IMR-90 (cell line): Measurements from ENCODE around the gene ITPRIP. TPM values are rescaled to one million over a fixed set of nuclear protein-coding genes. Genes with fewer than 3 reads are reported as not detected.

Source experiments
- ATAC-seq: fragments of 200-7000 bp; cut with Tn5 transposase; 2 replicates; pipeline ENCODE4 v1.9.1; 2020; ENCODE audit warnings: low read depth, mild to moderate bottlenecking, moderate library complexity
- BruUV-seq: library from RNA; stranded (reverse); fragments of 400-500 nt; replicated peaks from 2 replicates; lab custom pipeline; 2021; lab: Mats Ljungman, UMichigan
- CTCF ChIA-PET: fragments of 300-600 bp; formaldehyde crosslinking; extraction: SDS; loops from one replicate; lab custom pipeline; 2021; ENCODE audit warnings: antibody characterized with exemption; lab: Yijun Ruan, JAX
- POLR2A ChIA-PET: fragments of 300-600 bp; sonication (Branson Sonifier 250); formaldehyde crosslinking; loops from one replicate; lab custom pipeline; 2022; ENCODE audit warnings: antibody characterized with exemption; ENCODE audit not compliant: unreplicated experiment; lab: Charles Lee
- DNase-seq: peaks from one replicate; pipeline ENCODE4 v3.0.0; 2013
- H2AFZ ChIP-seq: replicated peaks from 2 replicates; pipeline ENCODE3; 2013; ENCODE audit warnings: low read length, mild to moderate bottlenecking; ENCODE audit not compliant: poor library complexity
- H2AK5ac ChIP-seq: 2 replicates; pipeline ENCODE4 v1.6.1; 2013; ENCODE audit warnings: low read depth, low read length, inconsistent platforms
- H2AK9ac ChIP-seq: replicated peaks from 2 replicates; pipeline ENCODE3; 2013; ENCODE audit warnings: mild to moderate bottlenecking, low read depth, low read length, moderate library complexity; ENCODE audit not compliant: poor library complexity
- H2BK120ac ChIP-seq: 2 replicates; pipeline ENCODE4 v1.6.1; 2013; ENCODE audit warnings: low read depth, low read length, inconsistent platforms
- H2BK15ac ChIP-seq: 3 replicates; pipeline ENCODE4 v1.6.1; 2013; ENCODE audit warnings: low read depth, low read length, inconsistent platforms
- H2BK20ac ChIP-seq: 2 replicates; pipeline ENCODE4 v1.6.1; 2013; ENCODE audit warnings: low read depth, mild to moderate bottlenecking, inconsistent platforms, low read length, moderate library complexity
- H2BK5ac ChIP-seq: 2 replicates; pipeline ENCODE4 v1.6.1; 2013; ENCODE audit warnings: mild to moderate bottlenecking, low read depth, low read length, inconsistent platforms; ENCODE audit not compliant: poor library complexity, severe bottlenecking
- H3K14ac ChIP-seq: replicated peaks from 2 replicates; pipeline ENCODE4 v1.6.1; 2013; ENCODE audit warnings: low read depth, low read length, inconsistent platforms
- H3K18ac ChIP-seq: 2 replicates; pipeline ENCODE4 v1.6.1; 2013; ENCODE audit warnings: low read depth, low read length, control low read depth
- H3K23ac ChIP-seq: 2 replicates; pipeline ENCODE4 v1.6.1; 2013; ENCODE audit warnings: low read depth, low read length, inconsistent platforms
- H3K27ac ChIP-seq: 2 replicates; pipeline ENCODE4 v1.5.1; 2013; ENCODE audit warnings: mild to moderate bottlenecking, control low read depth, low read length; ENCODE audit not compliant: insufficient read depth
- H3K27me3 ChIP-seq: 2 replicates; pipeline ENCODE4 v1.6.1; 2013; ENCODE audit warnings: low read length; ENCODE audit not compliant: control insufficient read depth, insufficient read depth
- H3K36me3 ChIP-seq: 2 replicates; pipeline ENCODE4 v1.6.1; 2013; ENCODE audit warnings: low read length, mixed read lengths; ENCODE audit not compliant: control insufficient read depth, insufficient read depth
- H3K4ac ChIP-seq: 2 replicates; pipeline ENCODE4 v1.6.1; 2013; ENCODE audit warnings: low read depth, low read length, inconsistent platforms
- H3K4me1 ChIP-seq: 2 replicates; pipeline ENCODE4 v1.6.1; 2013; ENCODE audit warnings: low read length, mixed read lengths; ENCODE audit not compliant: control insufficient read depth, insufficient read depth
- H3K4me2 ChIP-seq: 2 replicates; pipeline ENCODE4 v1.6.1; 2013; ENCODE audit warnings: low read depth, mild to moderate bottlenecking, control low read depth, low read length, moderate library complexity
- H3K4me3 ChIP-seq: 2 replicates; pipeline ENCODE4 v1.5.1; 2013; ENCODE audit warnings: low read depth, mild to moderate bottlenecking, control low read depth, low read length, moderate library complexity; ENCODE audit not compliant: insufficient read depth
- H3K56ac ChIP-seq: 2 replicates; pipeline ENCODE4 v1.6.1; 2013; ENCODE audit warnings: low read length, inconsistent platforms; ENCODE audit not compliant: insufficient read depth; ENCODE audit errors: extremely low read depth
- H3K79me1 ChIP-seq, 2 experiments: 2 replicates each; pipeline ENCODE4 v1.6.1; 2013; ENCODE audit warnings: low read length in 2 of 2, inconsistent platforms in 1 of 2, low read depth in 1 of 2
- H3K9ac ChIP-seq: 2 replicates; pipeline ENCODE4 v1.6.1; 2013; ENCODE audit warnings: low read depth, low read length, control low read depth
- H3K9me1 ChIP-seq: 2 replicates; pipeline ENCODE4 v1.6.1; 2013; ENCODE audit warnings: low read length, inconsistent platforms; ENCODE audit not compliant: insufficient read depth
- H3K9me3 ChIP-seq: 2 replicates; pipeline ENCODE4 v1.6.1; 2013; ENCODE audit warnings: low read length; ENCODE audit not compliant: control insufficient read depth, insufficient read depth
- H4K20me1 ChIP-seq: 2 replicates; pipeline ENCODE4 v1.6.1; 2013; ENCODE audit warnings: low read length, inconsistent platforms; ENCODE audit not compliant: insufficient read depth
- H4K5ac ChIP-seq: 2 replicates; pipeline ENCODE4 v1.6.1; 2013; ENCODE audit warnings: mild to moderate bottlenecking, low read depth, low read length, control low read depth
- H4K8ac ChIP-seq, 2 experiments: 2 replicates each; pipeline ENCODE4 v1.6.1; 2013; ENCODE audit warnings: low read depth in 2 of 2, low read length in 2 of 2, control low read depth in 1 of 2, inconsistent platforms in 1 of 2
- H4K91ac ChIP-seq: 2 replicates; pipeline ENCODE4 v1.6.1; 2013; ENCODE audit warnings: low read depth, low read length, inconsistent platforms; ENCODE audit not compliant: insufficient read depth
- CEBPB ChIP-seq: IDR thresholded peaks from 2 replicates; pipeline ENCODE4 v1.6.1; 2012; ENCODE audit warnings: low read depth, low read length, improper control_type of control experiment
- FOS ChIP-seq: fragments of 150-350 bp; IDR thresholded peaks from 2 replicates; pipeline ENCODE4 v1.6.1; 2016; ENCODE audit warnings: low read depth, low read length
- WGBS, 2 experiments: methylation state at CpG; one replicate each; pipeline versions ENCODE4 v1.1.5 to v1.1.7; 2013; ENCODE audit warnings: missing lambda C conversion rate in 2 of 2; ENCODE audit not compliant: insufficient read length in 1 of 2; ENCODE audit errors: extremely low coverage in 2 of 2; 5-methylcytosine and 5-hydroxymethylcytosine counted together
- dilution Hi-C: fragments of 300-500 bp; cut with HindIII; formaldehyde crosslinking; loops from one replicate; pipeline ENCODE4 v1.14.3; 2018; ENCODE audit warnings: low sequenced_read_pairs; ENCODE audit not compliant: unreplicated experiment
- in situ Hi-C: fragments of 300-500 bp; cut with MboI; formaldehyde crosslinking; loops from 3 replicates; pipeline ENCODE4 v1.14.3; 2019; ENCODE audit warnings: low sequenced_read_pairs, inconsistent platforms, mixed read lengths
- intact Hi-C: fragments of 100-400 bp; cut with micrococcal nuclease; formaldehyde crosslinking; loops from 2 replicates; pipeline ENCODE4 v1.10.0; 2022
- polyA plus RNA-seq, 3 experiments: library from polyadenylated mRNA; depleted of rRNA; stranded (reverse); fragments of >200 nt; gene quantifications; 2 replicates each; pipeline ENCODE4 v1.2.3, GENCODE V29; 2012; ENCODE audit warnings: low replicate concordance in 1 of 3
- total RNA-seq: library from RNA; depleted of rRNA; stranded (reverse); fragments of >200 nt; gene quantifications from 2 replicates; pipeline ENCODE4 v1.2.3, GENCODE V29; 2012

Gene ITPRIP
- total and polyA plus RNA-seq, 2 of the 4 experiments (the other 2 are of a cell fraction), result 7.5 to 31.9 TPM

GRCh38 chr10:104260775-104261115, 77.5 kb downstream of the ITPRIP start:
- ChIA-PET CTCF (no interaction called here), POLR2A (no interaction called here)
- peak overlapping the region; percentile 9; the same call in 1 of the 2 replicates for H3K56ac ChIP-seq
- peak overlapping the region; percentile 72; the same call in 1 of the 2 replicates for H3K23ac ChIP-seq
- DNase-seq (peak; percentile 81), ATAC-seq (peak; percentile 80)
- intact Hi-C loops (no loop called here), in situ Hi-C loops (no loop called here), dilution Hi-C loops (no loop called here)
- peaks cover 14% of the 10 kb centered on the region; the same call in 1 of the 2 replicates for H3K9me1 ChIP-seq
- H2AFZ ChIP-seq, result no peak overlapping the region
- peak overlapping the region; percentile 59; the same call in 1 of the 2 replicates for H3K4me2 ChIP-seq
- no peak overlapping the region for H4K91ac ChIP-seq
- H3K4me1 ChIP-seq, result peaks cover 9% of the 10 kb centered on the region
- peak overlapping the region; percentile 70 for H2BK5ac ChIP-seq
- no peak overlapping the region for H2AK5ac ChIP-seq
- H3K18ac ChIP-seq, result peak overlapping the region; percentile 70; the same call in 1 of the 2 replicates
- H3K27me3 ChIP-seq, result no peaks in the 10 kb centered on the region
- no peak overlapping the region for H4K5ac ChIP-seq
- H4K8ac ChIP-seq, result peak overlapping the region in 1 of 2 experiments; percentile 6; a peak in 1 of 4 replicates
- no peak overlapping the region for H3K4ac ChIP-seq
- H2BK20ac ChIP-seq, result no peak overlapping the region
- no peak overlapping the region for H2BK15ac ChIP-seq
- peaks cover 21 to 58% of the 10 kb centered on the region in 2 experiments for H3K79me1 ChIP-seq
- no peak for TF ChIP-seq CEBPB
- TF ChIP-seq FOS, result peak; percentile 75
- no TSS peak for BruUV-seq
- H3K27ac ChIP-seq, result no peak overlapping the region
- peaks cover 52% of the 10 kb centered on the region; the same call in 1 of the 2 replicates for H4K20me1 ChIP-seq
- peak overlapping the region; percentile 83; the same call in 1 of the 2 replicates for H3K14ac ChIP-seq
- H3K36me3 ChIP-seq, result peaks cover 38% of the 10 kb centered on the region
- WGBS, 2 experiments, result no CpG with 5 or more reads among the region's 3 CpGs
- H3K4me3 ChIP-seq, result no peak overlapping the region
- no peak overlapping the region for H2AK9ac ChIP-seq
- peak overlapping the region; percentile 2; the same call in 1 of the 2 replicates for H2BK120ac ChIP-seq
- no peaks in the 10 kb centered on the region for H3K9me3 ChIP-seq
- no peak overlapping the region; the same call in 1 of the 2 replicates for H3K9ac ChIP-seq
